ENCODE results near the gene PCOLCE2. TPM values are rescaled to one million over a fixed set of nuclear protein-coding genes. Genes with fewer than 3 reads are reported as not detected.

The PCOLCE2 gene
- total RNA-seq, 1 donor from 2014 or later, result not detected

- intact Hi-C loops (cut with micrococcal nuclease), result no loop called here
These were observed 21.8 kb downstream of the PCOLCE2 start for GRCh38 chr3:142866841-142867631.

GRCh38 chr3:142863930-142864920 lies 24.7 kb downstream of the PCOLCE2 start:
- intact Hi-C loops (cut with micrococcal nuclease), result no loop called here

- intact Hi-C loops (cut with micrococcal nuclease), result no loop called here
These were observed 25.7 kb downstream of the PCOLCE2 start for GRCh38 chr3:142863010-142863817.

GRCh38 chr3:142861926-142862325 lies 27.0 kb downstream of the PCOLCE2 start:
- intact Hi-C loops (cut with micrococcal nuclease), result no loop called here

- intact Hi-C loops (cut with micrococcal nuclease), result no loop called here
These were observed 30.8 kb downstream of the PCOLCE2 start for GRCh38 chr3:142858043-142858442.

- intact Hi-C loops (cut with micrococcal nuclease), result no loop called here
These were observed 31.8 kb downstream of the PCOLCE2 start for GRCh38 chr3:142857056-142857455.

- intact Hi-C loops (cut with micrococcal nuclease), result no loop called here
These were observed 35.4 kb downstream of the PCOLCE2 start for GRCh38 chr3:142853270-142854168.

GRCh38 chr3:142852009-142852408 lies 36.9 kb downstream of the PCOLCE2 start:
- intact Hi-C loops (cut with micrococcal nuclease), result no loop called here

- intact Hi-C loops (cut with micrococcal nuclease), result no loop called here
These were observed 38.4 kb downstream of the PCOLCE2 start for GRCh38 chr3:142850395-142851023.

GRCh38 chr3:142849148-142849547 lies 39.7 kb downstream of the PCOLCE2 start:
- intact Hi-C loops (cut with micrococcal nuclease), result no loop called here

- intact Hi-C loops (cut with micrococcal nuclease), result no loop called here
These were observed 41.9 kb downstream of the PCOLCE2 start for GRCh38 chr3:142846779-142847577.

GRCh38 chr3:142844339-142844977 lies 44.4 kb downstream of the PCOLCE2 start:
- intact Hi-C loops (cut with micrococcal nuclease), result loop anchor here (5.0 kb wide), 1 partner anchor 148 kb away; no protein-coding TSS in a partner anchor

- intact Hi-C loops (cut with micrococcal nuclease), result loop anchor here (5.0 kb wide), 1 partner anchor 152 kb away; no protein-coding TSS in a partner anchor
These were observed 49.1 kb downstream of the PCOLCE2 start for GRCh38 chr3:142839831-142840230.

- intact Hi-C loops (cut with micrococcal nuclease), result no loop called here
These were observed 51.4 kb downstream of the PCOLCE2 start for GRCh38 chr3:142837526-142837925.

- intact Hi-C loops (cut with micrococcal nuclease), result loop anchor here (2.0 to 5.0 kb wide), 3 partner anchors 158 to 242 kb away; no protein-coding TSS in a partner anchor
These were observed 60.1 kb downstream of the PCOLCE2 start for GRCh38 chr3:142828703-142829305.

- intact Hi-C loops (cut with micrococcal nuclease), result no loop called here
These were observed 69.7 kb downstream of the PCOLCE2 start for GRCh38 chr3:142819179-142819578.

GRCh38 chr3:142818651-142819050 lies 70.2 kb downstream of the PCOLCE2 start:
- intact Hi-C loops (cut with micrococcal nuclease), result no loop called here

- intact Hi-C loops (cut with micrococcal nuclease), result no loop called here
These were observed 71.0 kb downstream of the PCOLCE2 start for GRCh38 chr3:142817897-142818296.

Data from T-helper 2 cell treated with Interferon-gamma antibody and Interleukin-4, amounts not matched to agents 100 ng/mL and 5 ng/mL, for 36 hours (primary cell).